Activated CD4-positive, alpha-beta memory T cell treated with anti-CD3 and anti-CD28 coated beads for 36 hours (primary cell): Measurements from ENCODE around the gene FBN3. TPM values are rescaled to one million over a fixed set of nuclear protein-coding genes. Genes with fewer than 3 reads are reported as not detected.

ENCODE experiments used
- CTCF ChIA-PET: fragments of 350-600 bp; sonication (Branson Sonifier 250); formaldehyde crosslinking; loops from one replicate; lab custom pipeline; 2021; ENCODE audit warnings: antibody characterized with exemption, inconsistent platforms; lab: Charles Lee
- POLR2A ChIA-PET: fragments of 350-600 bp; sonication (Branson Sonifier 250); formaldehyde crosslinking; loops from one replicate; lab custom pipeline; 2021; ENCODE audit warnings: antibody characterized with exemption; lab: Charles Lee
- DNase-seq: peaks from one replicate; pipeline ENCODE4 v3.0.0-alpha.2; 2020
- H3K27ac Mint-ChIP-seq: one replicate; pipeline ENCODE4 v1.8.0; 2021; ENCODE audit warnings: mixed read lengths
- H3K27me3 Mint-ChIP-seq: one replicate; pipeline ENCODE4 v1.8.0; 2021; ENCODE audit warnings: mixed read lengths
- H3K36me3 Mint-ChIP-seq: one replicate; pipeline ENCODE4 v1.8.0; 2021; ENCODE audit warnings: mixed read lengths
- H3K4me1 Mint-ChIP-seq: one replicate; pipeline ENCODE4 v1.8.0; 2021; ENCODE audit warnings: low read depth, mixed read lengths
- H3K4me3 Mint-ChIP-seq: one replicate; pipeline ENCODE4 v1.8.0; 2021; ENCODE audit warnings: mild to moderate bottlenecking, mixed read lengths
- H3K9me3 Mint-ChIP-seq: one replicate; pipeline ENCODE4 v1.8.0; 2021; ENCODE audit warnings: mixed read lengths
- intact Hi-C: fragments of 100-400 bp; cut with micrococcal nuclease; formaldehyde crosslinking; loops from one replicate; pipeline ENCODE4 v1.15.1; 2023
- total RNA-seq, 2 experiments: library from RNA; stranded (reverse); gene quantifications; one replicate each; pipeline ENCODE4 v1.2.3, GENCODE V29; 2021

FBN3 gene
- total RNA-seq, 2 experiments from 2014 or later: not detected

DNA sequence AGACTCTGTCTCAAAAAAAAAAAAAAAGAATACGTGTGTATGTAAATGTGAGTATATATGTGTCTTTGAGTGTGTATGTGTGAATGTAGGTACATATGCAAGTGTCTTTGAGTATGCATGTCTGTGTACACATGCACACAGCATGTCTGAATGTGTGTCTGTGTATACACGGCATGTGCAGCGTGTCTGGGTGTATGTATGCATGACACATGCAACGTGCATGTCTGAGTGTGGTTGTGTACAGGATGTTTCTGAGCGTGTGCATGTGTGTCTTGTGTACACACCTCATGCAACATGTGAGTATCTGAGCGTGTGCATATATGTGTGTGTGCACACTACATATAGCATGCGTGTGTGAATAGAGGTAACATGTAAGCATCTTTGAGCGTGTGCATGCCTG is 20.8 kb downstream of the FBN3 start:
- Mint-ChIP-seq H3K4me3 (no peak overlapping the region), H3K27me3 (peaks cover 4% of the 10 kb centered on the region), H3K36me3 (no peaks in the 10 kb centered on the region), H3K27ac (no peak overlapping the region), H3K4me1 (no peaks in the 10 kb centered on the region), H3K9me3 (no peaks in the 10 kb centered on the region)
- ChIA-PET CTCF (no interaction called here), POLR2A (no interaction called here)
- DNase-seq: no peak
- intact Hi-C loops: no loop called here

DNA sequence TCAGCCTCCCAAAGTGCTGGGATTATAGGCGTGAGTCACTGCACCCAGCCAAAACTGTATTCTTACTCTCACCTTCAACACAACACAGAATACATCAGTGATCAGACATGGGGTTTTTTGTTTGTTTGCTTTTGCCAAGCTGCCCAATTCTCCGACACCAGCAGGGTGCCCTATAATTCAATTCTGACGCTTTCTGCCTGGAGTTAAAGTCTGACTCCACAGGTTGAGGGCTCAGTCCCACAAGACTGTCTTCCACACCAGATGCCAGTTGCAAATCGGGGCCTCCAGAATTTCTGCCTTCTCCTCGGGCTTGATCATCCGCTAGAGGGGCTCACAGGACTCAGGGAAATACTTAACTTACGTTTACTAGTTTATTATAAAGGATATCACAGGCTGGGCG is 22.1 kb downstream of the FBN3 start:
- no peaks in the 10 kb centered on the region for H3K36me3 Mint-ChIP-seq
- intact Hi-C loops: no loop called here
- DNase-seq: no peak
- ChIA-PET POLR2A (no interaction called here), CTCF (no interaction called here)
- no peak overlapping the region for H3K27ac Mint-ChIP-seq
- H3K27me3 Mint-ChIP-seq: peaks cover 4% of the 10 kb centered on the region
- H3K4me3 Mint-ChIP-seq: no peak overlapping the region
- H3K4me1 Mint-ChIP-seq: no peaks in the 10 kb centered on the region
- H3K9me3 Mint-ChIP-seq: no peaks in the 10 kb centered on the region

DNA sequence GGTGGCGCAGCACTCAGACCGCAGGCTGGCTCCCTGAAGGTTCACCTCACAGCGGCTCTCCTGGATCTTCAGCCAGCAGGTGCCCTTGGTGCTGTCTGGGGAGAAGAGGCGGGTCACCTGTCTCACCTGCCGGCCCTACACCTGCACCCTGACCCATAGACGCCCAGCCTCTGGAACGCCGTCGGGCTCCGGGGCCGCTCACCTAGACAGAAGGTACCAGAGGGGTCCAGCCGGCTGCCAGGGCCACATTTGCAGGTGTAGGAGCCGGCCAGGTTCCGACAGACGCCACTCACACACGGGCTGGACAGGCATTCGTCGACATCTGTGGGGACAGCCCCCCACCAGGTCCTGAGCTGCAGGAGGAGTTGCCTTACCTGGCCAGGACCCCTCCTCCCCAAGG is 22.9 kb downstream of the FBN3 start:
- CTCF ChIA-PET: no interaction called here

DNA sequence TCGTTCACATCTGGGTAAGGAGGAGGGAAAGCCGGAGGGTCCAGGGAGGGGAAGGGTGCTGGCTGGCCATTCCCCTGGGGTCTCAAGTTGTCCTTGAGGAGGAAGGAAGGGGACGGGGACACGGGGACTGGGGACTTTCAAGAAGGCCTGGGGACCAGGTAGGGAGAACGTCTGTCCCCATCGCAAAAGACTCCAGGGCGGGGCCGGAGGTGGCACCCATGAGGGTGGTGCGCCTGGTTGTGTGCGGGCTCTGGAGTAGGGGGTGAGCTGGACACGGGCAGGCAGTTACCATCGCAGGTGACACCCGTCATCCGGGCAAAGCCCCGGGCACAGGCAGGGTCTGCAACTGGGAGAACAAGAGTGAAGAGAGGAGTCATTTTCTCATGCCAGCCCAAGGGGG is 23.4 kb downstream of the FBN3 start:
- CTCF ChIA-PET: no interaction called here
- no peaks in the 10 kb centered on the region for H3K36me3 Mint-ChIP-seq
- no peaks in the 10 kb centered on the region for H3K9me3 Mint-ChIP-seq
- peaks cover 4% of the 10 kb centered on the region for H3K27me3 Mint-ChIP-seq
- POLR2A ChIA-PET: no interaction called here
- DNase-seq: no peak
- no peak overlapping the region for H3K4me3 Mint-ChIP-seq
- intact Hi-C loops: no loop called here
- H3K4me1 Mint-ChIP-seq: no peaks in the 10 kb centered on the region
- H3K27ac Mint-ChIP-seq: no peak overlapping the region

More for the DNA sequence above, 22.9 kb downstream of the FBN3 start:
- H3K36me3 Mint-ChIP-seq: no peaks in the 10 kb centered on the region
- intact Hi-C loops: no loop called here
- H3K4me3 Mint-ChIP-seq: no peak overlapping the region
- H3K27ac Mint-ChIP-seq: no peak overlapping the region
- DNase-seq: no peak
- H3K4me1 Mint-ChIP-seq: no peaks in the 10 kb centered on the region
- H3K27me3 Mint-ChIP-seq: peaks cover 4% of the 10 kb centered on the region
- no peaks in the 10 kb centered on the region for H3K9me3 Mint-ChIP-seq
- POLR2A ChIA-PET: no interaction called here

DNA sequence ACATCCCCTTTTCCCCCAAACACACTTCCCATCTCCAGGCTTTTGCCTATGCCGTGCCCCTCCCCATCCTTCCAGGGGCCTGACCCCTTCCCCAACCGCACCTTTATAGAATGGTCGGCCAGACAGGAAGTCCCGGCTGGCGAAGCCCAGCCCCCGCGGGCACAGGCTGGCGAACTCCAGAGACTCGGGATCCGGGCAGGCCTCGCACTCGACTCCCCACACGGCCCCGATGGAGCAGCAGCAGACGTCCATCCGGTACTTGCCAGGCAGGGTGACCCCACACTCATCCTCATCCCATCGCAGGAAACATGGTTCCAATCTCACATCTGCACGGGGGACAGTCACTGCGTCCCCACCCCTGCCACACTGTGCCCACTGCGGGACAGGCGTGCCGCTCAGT is 25.7 kb downstream of the FBN3 start:
- H3K4me3 Mint-ChIP-seq: no peak overlapping the region
- peaks cover 3% of the 10 kb centered on the region for H3K27me3 Mint-ChIP-seq
- H3K4me1 Mint-ChIP-seq: no peaks in the 10 kb centered on the region
- no peak for DNase-seq
- H3K27ac Mint-ChIP-seq: no peak overlapping the region
- intact Hi-C loops: no loop called here
- CTCF ChIA-PET: no interaction called here
- no peaks in the 10 kb centered on the region for H3K36me3 Mint-ChIP-seq
- no peaks in the 10 kb centered on the region for H3K9me3 Mint-ChIP-seq
- POLR2A ChIA-PET: no interaction called here

DNA sequence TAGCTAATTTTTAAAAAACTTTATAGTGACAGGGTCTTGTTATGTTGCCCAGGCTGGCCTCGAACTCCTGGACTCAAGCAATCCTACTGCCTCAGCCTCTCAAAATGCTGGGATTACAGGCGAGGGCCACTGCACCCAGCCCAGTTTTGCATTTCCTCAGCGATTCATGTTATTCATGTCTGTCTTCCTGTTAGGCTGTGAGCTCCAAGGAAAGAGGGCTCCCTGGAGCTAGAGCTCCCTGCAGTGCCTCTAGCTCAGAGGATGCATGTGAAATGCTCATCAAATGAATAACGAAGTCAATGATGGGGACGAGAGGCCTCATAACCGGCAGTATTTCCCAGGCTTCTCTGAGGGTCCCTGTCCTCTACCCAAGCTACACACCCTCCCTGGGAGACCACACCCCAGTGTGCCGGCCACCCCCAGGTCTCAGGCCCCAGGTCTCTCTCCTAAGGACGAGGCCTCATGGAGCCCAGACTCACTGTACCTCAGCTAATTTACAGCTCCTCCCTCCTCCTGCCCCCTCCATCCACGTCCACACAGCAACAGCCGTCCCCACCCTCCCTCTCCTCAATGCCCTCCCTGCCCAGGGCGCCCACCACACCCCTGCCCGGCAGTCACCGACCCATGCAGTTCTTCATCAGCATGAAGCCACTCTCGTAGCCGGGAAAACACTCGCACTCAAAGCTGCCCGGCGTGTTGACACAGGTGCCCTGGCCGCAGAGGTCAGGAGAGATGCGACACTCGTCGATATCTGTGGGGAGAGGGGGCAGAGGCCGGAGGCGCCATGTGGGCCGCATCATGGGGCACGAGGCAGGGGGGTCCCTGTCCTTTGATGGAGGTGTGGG is 28.5 kb downstream of the FBN3 start:
- Mint-ChIP-seq H3K27me3 (peaks cover 3% of the 10 kb centered on the region), H3K4me1 (no peaks in the 10 kb centered on the region), H3K36me3 (no peaks in the 10 kb centered on the region), H3K27ac (no peak overlapping the region), H3K9me3 (no peaks in the 10 kb centered on the region), H3K4me3 (no peak overlapping the region)
- no peak for DNase-seq
- intact Hi-C loops: no loop called here
- POLR2A ChIA-PET: no interaction called here
- CTCF ChIA-PET: interaction anchor here (0.7 to 0.9 kb wide), 2 partner anchors 38 to 119 kb away, joined by 3 read pairs; no protein-coding TSS in a partner anchor

DNA sequence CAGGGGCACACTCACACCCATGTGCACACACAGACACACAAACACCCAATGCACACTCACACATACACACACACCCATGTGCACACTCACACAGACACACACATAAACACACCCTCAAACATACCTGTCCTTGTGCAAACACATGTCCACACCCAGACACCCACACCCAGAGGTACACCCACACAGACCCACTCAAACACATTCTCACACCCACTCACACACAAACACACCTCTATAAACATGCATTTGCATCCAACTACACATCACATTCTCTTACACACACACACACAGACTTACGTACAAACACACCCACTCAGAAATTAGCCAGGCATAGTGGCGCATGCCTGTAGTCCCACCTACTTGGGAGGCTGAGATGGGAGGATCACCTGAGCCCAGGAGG is 31.4 kb downstream of the FBN3 start:
- no peaks in the 10 kb centered on the region for H3K36me3 Mint-ChIP-seq
- ChIA-PET POLR2A (no interaction called here), CTCF (no interaction called here)
- H3K9me3 Mint-ChIP-seq: no peaks in the 10 kb centered on the region
- H3K27me3 Mint-ChIP-seq: no peaks in the 10 kb centered on the region
- intact Hi-C loops: no loop called here
- no peak overlapping the region for H3K27ac Mint-ChIP-seq
- DNase-seq: no peak
- no peak overlapping the region for H3K4me3 Mint-ChIP-seq
- H3K4me1 Mint-ChIP-seq: no peaks in the 10 kb centered on the region

DNA sequence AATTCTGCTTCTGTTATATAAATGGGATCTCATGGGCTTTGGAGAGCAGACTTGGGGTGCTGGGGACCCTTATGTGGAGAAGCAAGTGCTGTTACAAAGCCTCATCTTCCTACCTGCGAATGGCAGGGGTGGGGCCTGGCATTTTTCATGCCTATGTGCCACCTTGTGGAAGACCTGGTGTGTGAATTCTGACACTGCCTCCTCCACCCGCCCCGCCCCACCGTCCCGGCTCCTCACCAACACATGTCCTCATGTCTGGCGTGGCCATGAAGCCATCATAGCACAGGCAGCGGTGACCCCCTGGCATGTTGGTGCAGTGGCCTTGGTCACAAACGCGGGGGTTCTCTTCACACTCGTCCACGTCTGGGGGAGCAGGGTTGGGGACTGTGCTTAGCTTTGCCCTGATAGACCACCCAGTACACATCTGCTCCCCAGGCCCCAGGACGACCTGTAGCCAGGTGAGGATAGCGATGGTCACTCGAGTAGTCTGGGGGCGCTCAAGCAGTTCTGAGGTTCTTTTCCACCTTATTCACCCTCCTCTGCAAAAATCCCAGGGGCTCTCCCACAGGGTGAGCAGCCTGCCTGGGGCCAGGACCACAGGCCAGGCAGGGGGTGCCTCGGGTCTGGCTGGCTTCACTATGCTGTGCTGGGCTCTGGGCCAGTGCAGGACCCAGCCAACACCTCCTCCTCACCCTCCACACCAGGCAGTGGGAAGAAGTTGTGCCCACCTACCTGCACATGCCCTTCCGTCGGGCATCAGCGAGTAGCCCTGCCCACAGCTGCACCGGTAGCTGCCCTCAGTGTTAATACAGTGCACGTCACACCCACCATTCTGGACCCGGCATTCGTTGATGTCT is 32.7 kb downstream of the FBN3 start:
- Mint-ChIP-seq H3K36me3 (no peaks in the 10 kb centered on the region), H3K27me3 (peaks cover 1% of the 10 kb centered on the region), H3K4me3 (no peak overlapping the region), H3K27ac (no peak overlapping the region), H3K9me3 (no peaks in the 10 kb centered on the region), H3K4me1 (no peaks in the 10 kb centered on the region)
- POLR2A ChIA-PET: no interaction called here
- intact Hi-C loops: no loop called here
- no peak for DNase-seq
- CTCF ChIA-PET: interaction anchor here (0.6 kb wide), 1 partner anchor 60 kb away, joined by 3 read pairs; no protein-coding TSS in a partner anchor

DNA sequence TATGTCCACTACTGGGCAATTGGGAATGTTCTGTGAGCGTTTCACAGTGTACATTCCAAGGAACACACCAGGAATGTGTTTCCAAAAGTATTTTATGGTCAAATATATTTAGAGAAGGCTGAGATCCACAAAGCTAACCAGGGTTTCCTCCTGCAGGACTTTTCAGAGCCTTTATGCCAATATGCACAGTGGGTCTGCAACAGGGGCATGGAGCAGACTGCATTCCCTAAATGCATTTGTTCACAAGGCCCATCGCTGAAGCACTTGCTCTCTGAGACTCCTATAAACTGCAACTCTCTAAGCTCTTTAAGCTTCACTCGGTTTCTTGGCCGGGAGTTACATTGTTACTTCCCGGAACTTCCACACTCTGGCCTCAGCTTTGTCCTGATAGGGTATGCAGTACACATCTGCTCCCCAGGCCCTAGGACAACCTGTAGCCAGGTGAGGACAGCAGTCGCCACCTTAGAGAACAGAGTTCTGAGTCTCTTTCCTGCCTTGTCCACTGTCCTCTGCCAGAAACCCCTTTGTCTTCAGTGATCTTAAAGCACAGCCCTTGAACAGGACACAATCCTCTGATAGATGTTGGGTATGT is 33.5 kb downstream of the FBN3 start:
- ChIA-PET CTCF (interaction anchor here (0.6 to 1.1 kb wide), 2 partner anchors 61 to 172 kb away, joined by 3 to 5 read pairs; no protein-coding TSS in a partner anchor), POLR2A (no interaction called here)
- H3K4me1 Mint-ChIP-seq: no peaks in the 10 kb centered on the region
- H3K36me3 Mint-ChIP-seq: no peaks in the 10 kb centered on the region
- no peak overlapping the region for H3K27ac Mint-ChIP-seq
- H3K9me3 Mint-ChIP-seq: no peaks in the 10 kb centered on the region
- no peak overlapping the region for H3K4me3 Mint-ChIP-seq
- H3K27me3 Mint-ChIP-seq: peaks cover 1% of the 10 kb centered on the region
- no peak for DNase-seq
- intact Hi-C loops: no loop called here

DNA sequence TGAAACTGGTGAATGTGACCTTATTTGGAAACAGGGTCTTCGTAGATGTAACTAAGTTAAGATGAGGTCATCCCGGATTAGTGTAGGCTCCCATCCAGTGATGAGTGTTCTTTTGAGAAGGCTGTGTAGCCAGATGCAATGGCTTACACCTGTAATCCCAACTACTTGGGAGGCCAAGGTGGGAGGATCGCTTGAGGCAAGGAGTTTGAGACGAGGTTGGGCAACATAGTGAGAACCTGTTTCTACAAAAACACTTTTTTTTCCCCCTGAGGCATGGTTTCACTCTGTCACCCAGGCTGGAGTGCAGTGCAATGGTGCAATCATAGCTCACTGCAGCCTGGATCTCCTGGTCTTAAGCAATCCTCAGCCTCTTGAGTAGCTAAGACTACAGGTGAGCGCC is 36.4 kb downstream of the FBN3 start:
- H3K4me3 Mint-ChIP-seq: no peak overlapping the region
- no peak for DNase-seq
- no peaks in the 10 kb centered on the region for H3K36me3 Mint-ChIP-seq
- no peaks in the 10 kb centered on the region for H3K9me3 Mint-ChIP-seq
- POLR2A ChIA-PET: no interaction called here
- H3K27ac Mint-ChIP-seq: no peak overlapping the region
- intact Hi-C loops: no loop called here
- CTCF ChIA-PET: interaction anchor here (1.0 kb wide), 1 partner anchor 44 kb away, joined by 3 read pairs; no protein-coding TSS in a partner anchor
- peaks cover 8% of the 10 kb centered on the region for H3K27me3 Mint-ChIP-seq
- H3K4me1 Mint-ChIP-seq: no peaks in the 10 kb centered on the region

DNA sequence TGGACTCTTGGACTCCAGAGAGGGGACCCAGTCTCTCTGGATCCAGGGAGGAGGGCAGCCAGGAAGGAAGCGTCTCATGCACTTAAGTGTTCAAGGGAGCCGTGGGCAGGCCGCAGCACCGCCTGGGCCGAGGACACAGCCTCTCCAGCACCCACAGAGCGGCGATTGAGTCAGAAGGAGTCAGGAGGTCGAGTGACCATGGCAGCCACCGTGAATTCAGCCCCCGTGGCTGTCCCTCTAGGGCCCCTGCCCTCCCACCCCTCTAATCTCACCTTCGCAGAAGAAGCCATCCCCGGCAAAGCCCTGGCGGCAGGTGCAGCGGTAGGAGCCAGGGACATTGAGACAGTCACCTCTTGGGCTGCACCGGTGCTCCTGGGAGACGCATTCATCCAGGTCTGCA is 38.0 kb downstream of the FBN3 start:
- Mint-ChIP-seq H3K27me3 (peaks cover 8% of the 10 kb centered on the region), H3K4me3 (no peak overlapping the region), H3K9me3 (no peaks in the 10 kb centered on the region), H3K27ac (no peak overlapping the region), H3K36me3 (no peaks in the 10 kb centered on the region), H3K4me1 (no peaks in the 10 kb centered on the region)
- intact Hi-C loops: no loop called here
- ChIA-PET POLR2A (no interaction called here), CTCF (no interaction called here)
- DNase-seq: no peak

DNA sequence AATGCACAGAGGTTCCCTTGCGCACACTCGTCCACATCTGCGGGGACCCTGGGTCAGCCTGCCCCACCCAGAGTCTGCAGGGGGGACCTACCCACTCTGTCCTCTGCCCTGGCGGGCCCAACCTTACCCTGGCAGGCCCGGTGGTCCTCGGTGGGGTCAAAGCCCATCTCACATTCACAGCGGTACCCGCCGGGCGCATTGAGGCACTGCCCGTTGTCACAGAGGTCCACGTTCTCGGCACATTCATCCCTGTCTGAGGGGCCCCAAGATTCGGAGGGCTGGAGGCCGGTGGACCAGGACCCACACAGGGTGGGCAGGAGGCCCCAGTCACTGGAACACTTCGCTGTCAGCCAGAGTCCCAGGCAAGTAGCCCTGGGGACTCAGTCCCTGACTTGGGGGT is 38.5 kb downstream of the FBN3 start:
- Mint-ChIP-seq H3K4me1 (no peaks in the 10 kb centered on the region), H3K9me3 (no peaks in the 10 kb centered on the region), H3K36me3 (no peaks in the 10 kb centered on the region), H3K27ac (no peak overlapping the region), H3K27me3 (peaks cover 8% of the 10 kb centered on the region), H3K4me3 (no peak overlapping the region)
- intact Hi-C loops: no loop called here
- no peak for DNase-seq
- CTCF ChIA-PET: no interaction called here
- POLR2A ChIA-PET: no interaction called here
